HS-5 (cell line): ENCODE results near the gene POLD3.

Experiments used
- DNase-seq: peaks from one replicate; pipeline ENCODE4 v3.0.0-alpha.2; 2012; ENCODE audit warnings: low read depth

Gene POLD3

GRCh38 chr11:74672956-74673692, 80.7 kb downstream of the POLD3 start:
- DNase-seq = peak; percentile 97

- DNase-seq = no peak
Observed at GRCh38 chr11:74673693-74674360, 81.4 kb downstream of the POLD3 start.

GRCh38 chr11:74675761-74676160, 83.4 kb downstream of the POLD3 start:
- DNase-seq = no peak

GRCh38 chr11:74676596-74676995, 84.2 kb downstream of the POLD3 start:
- no peak for DNase-seq

GRCh38 chr11:74677131-74677530, 84.7 kb downstream of the POLD3 start:
- DNase-seq = no peak

GRCh38 chr11:74678041-74678440, 85.7 kb downstream of the POLD3 start:
- DNase-seq = no peak

- no peak for DNase-seq
Observed at GRCh38 chr11:74678591-74679512, 86.5 kb downstream of the POLD3 start.

GRCh38 chr11:74679513-74679865, 87.1 kb downstream of the POLD3 start:
- DNase-seq = no peak

- no peak for DNase-seq
Observed at GRCh38 chr11:74680035-74680671, 87.8 kb downstream of the POLD3 start.

GRCh38 chr11:74680703-74681531, 88.5 kb downstream of the POLD3 start:
- no peak for DNase-seq

GRCh38 chr11:74681686-74682651, 89.6 kb downstream of the POLD3 start:
- no peak for DNase-seq

- DNase-seq = no peak
Observed at GRCh38 chr11:74682731-74683278, 90.4 kb downstream of the POLD3 start.

- DNase-seq = no peak
Observed at GRCh38 chr11:74683279-74683871, 91.0 kb downstream of the POLD3 start.

- no peak for DNase-seq
Observed at GRCh38 chr11:74683941-74684481, 91.6 kb downstream of the POLD3 start.

- no peak for DNase-seq
Observed at GRCh38 chr11:74684661-74685060, 92.3 kb downstream of the POLD3 start.

GRCh38 chr11:74685338-74685737, 93.0 kb downstream of the POLD3 start:
- DNase-seq = no peak

- no peak for DNase-seq
Observed at GRCh38 chr11:74685905-74686304, 93.5 kb downstream of the POLD3 start.

GRCh38 chr11:74686792-74687191, 94.4 kb downstream of the POLD3 start:
- DNase-seq = no peak
